ENCODE results near the gene NDUFV1.
A peak's percentile ranks its signal among the peaks of the same experiment; 100 is the strongest.

NDUFV1 gene

DNA sequence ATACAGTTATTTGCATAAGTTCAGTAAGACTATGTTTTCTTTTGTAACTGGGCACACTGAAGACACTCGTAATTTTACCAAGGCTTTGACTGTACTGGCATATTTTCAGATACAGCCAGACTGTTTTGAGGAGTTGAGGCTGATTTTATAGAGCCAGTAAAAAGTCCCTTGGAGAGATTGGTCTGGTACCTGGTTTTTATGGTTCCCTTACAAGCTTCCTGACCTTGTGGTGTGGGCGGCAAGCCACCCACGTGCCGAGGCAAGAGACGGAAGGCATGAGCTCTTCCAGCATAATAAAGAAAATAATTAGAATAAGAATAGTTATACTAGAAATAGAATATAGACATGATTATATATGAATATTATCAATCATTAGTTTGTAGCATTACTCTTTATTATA, 34.4 kb upstream of the NDUFV1 start:
- H3K4me3 ChIP-seq (ENCODE audit: low read depth, low read length): no peak overlapping the region
- TF ChIP-seq CTCF (IDR thresholded peaks at IDR 0.05; ENCODE audit: low read depth, low read length): no peak

DNA sequence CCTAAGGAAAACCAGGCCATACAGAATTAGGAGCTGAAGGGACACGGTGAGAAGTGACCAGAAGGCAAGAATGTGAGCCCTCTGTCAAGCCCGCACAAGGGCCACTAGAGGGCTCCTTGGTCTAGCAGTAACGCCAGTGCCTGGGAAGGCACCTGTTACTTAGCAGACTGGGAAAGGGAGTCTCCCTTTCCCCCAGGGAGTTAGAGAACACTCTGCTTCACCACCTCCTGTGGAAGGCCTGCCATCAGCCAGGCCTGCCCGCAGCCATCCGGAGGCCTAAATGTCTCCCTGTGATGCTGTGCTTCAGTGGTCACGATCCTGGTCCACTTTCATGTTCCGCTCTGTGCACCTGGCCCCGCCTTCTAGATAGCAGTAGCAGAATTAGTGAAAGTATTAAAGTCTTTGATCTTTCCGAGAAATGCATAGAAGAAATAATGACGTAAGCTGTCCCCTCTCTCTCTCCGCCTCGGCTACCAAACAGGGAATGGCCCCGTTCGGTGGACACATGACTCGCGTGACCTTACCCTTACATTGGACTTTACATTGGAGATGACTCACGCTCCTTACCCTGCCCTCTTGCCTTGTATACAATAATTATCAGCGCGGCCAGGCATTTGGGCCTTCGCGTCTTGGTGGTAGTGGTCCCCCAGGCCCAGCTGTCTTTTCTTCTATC, 33.9 kb upstream of the NDUFV1 start:
- peak; percentile 62 for TF ChIP-seq CTCF (IDR thresholded peaks at IDR 0.05; ENCODE audit: low read depth, low read length)
- H3K4me3 ChIP-seq (ENCODE audit: low read depth, low read length): no peak overlapping the region

- no peak for TF ChIP-seq CTCF (IDR thresholded peaks at IDR 0.05; ENCODE audit: low read depth, low read length)
- H3K4me3 ChIP-seq (ENCODE audit: low read depth, low read length): no peak overlapping the region
Measured at GRCh38 chr11:67574938-67575337, 31.8 kb upstream of the NDUFV1 start.

GRCh38 chr11:67576735-67577475, 29.8 kb upstream of the NDUFV1 start:
- no peak for TF ChIP-seq CTCF (IDR thresholded peaks at IDR 0.05; ENCODE audit: low read depth, low read length)
- no peak overlapping the region for H3K4me3 ChIP-seq (ENCODE audit: low read depth, low read length)

DNA sequence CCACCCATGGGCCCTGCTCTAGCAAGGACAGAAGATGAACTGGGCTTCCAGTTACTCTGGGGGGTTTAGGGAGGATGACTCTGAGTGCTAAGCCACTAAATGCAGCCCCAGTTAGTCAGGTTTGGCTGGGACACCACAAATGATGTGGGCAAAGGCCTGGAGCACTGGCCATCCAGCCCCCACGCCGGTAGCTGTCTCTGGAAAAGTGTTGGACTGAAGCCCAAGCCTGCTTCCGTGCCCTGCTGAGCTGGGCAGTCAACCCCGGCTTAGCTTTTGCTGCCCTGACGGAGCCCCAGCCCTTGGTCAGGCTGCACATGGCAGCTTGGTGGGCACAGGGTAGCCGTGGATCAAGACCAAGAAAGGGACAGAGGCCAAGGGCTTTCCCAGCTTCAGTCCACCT, 28.8 kb upstream of the NDUFV1 start:
- TF ChIP-seq CTCF (IDR thresholded peaks at IDR 0.05; ENCODE audit: low read depth, low read length): no peak

GRCh38 chr11:67581469-67581868, 25.3 kb upstream of the NDUFV1 start:
- TF ChIP-seq CTCF (IDR thresholded peaks at IDR 0.05; ENCODE audit: low read depth, low read length): no peak
- no peak overlapping the region for H3K4me3 ChIP-seq (ENCODE audit: low read depth, low read length)

More for the DNA sequence above, 28.8 kb upstream of the NDUFV1 start:
- no peak overlapping the region for H3K4me3 ChIP-seq (ENCODE audit: low read depth, low read length)

- no peak overlapping the region for H3K4me3 ChIP-seq (ENCODE audit: low read depth, low read length)
- TF ChIP-seq CTCF (IDR thresholded peaks at IDR 0.05; ENCODE audit: low read depth, low read length): no peak
Measured at GRCh38 chr11:67582011-67582410, 24.7 kb upstream of the NDUFV1 start.
